HTERT RPE-1 (cell line): ENCODE data around the gene SFMBT1.

ENCODE experiments used
- in situ Hi-C: fragments of 300-500 bp; cut with MboI; formaldehyde crosslinking; loops from 4 replicates; pipeline ENCODE4 v1.14.3; 2020; ENCODE audit warnings: low sequenced_read_pairs

Gene SFMBT1

DNA sequence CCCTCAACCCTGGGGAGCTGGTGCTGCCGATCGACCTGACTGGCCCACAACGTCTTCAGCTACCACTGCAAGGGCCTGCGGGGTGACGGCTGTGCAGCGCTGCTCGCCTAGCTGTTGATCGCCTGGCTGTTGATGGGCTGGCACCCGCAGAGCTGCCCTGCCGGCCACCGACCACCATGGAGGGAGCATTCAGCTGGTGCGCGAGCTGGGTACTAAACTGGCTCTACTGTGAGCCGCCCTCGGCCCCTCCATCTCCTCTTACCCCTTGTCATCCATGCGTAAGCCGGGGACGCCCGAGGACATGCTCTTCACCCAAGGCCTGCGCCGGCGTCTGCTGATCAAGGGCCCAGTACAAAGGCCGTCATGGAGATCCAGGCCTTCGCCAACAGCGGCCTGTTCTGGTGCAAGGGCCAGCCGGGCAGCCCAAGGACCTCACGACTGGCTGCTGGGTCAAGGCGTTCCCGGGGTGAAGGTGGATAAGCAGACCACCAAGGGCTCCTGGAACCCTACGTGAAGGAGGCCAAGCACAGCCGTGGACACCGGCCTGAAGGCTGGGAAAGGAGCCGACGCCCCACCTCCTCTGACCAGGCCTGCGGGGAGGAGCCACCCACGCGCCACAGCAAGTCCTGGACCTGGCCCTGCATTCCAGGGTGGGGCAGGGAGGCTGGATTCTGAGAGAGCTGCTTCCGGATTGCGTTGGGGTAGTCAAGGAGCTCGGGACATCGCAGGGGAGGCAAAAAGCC lies 46.9 kb downstream of the SFMBT1 start:
- in situ Hi-C loops: no loop called here

DNA sequence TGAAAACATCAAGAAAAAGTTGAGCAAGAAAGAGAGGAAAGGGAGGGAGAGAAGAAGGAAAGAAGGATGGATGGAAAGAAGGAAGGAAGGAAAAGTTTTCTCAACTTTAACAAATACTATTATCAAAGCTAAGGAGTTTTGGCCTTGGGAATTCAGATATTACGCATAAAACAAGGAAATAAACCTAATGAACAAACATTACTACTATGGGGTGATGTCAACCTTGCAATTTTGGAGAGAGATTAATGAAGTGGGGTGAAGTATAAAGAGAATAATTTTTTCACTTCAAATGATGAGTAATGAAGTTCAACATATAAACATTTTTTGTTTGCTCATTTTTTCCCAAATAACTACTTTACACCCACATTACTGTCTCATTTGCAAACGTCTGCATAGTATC lies 55.2 kb downstream of the SFMBT1 start:
- in situ Hi-C loops: no loop called here

DNA sequence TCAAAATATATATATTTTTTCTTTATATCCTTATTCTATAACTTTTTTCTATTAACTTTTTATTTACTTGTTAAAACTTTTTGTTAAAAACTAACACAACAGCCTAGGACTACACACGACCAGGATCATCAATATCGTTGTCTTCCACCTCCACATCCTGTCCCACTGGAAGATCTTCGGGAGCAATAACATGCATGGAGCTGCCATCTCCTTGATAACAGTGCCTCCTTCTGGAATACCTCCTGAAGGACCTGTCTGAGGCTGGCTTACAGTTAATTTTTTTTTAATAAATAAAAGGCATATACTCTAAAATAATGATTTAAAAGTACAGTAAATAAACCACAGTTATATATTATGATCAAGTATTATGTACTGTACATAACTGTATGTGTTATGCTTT lies 58.9 kb downstream of the SFMBT1 start:
- in situ Hi-C loops: no loop called here

DNA sequence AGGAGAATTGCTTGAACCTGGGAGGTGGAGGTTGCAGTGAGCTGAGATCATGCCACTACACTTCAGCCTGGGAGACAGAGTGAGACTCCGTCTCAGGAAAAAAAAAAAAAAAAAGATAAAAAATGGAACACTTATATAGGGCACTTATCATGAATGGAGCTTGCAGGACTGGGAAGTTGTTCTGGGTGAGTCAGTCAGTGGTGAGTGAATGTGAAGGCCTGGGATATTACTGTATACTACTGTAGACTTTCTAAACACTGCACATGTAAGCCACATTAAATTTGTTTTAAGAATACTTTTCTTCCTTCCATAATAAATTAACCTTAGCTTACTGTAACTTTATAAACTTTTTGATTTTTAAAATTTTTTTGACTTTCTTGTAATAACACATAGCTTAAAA lies 59.8 kb downstream of the SFMBT1 start:
- in situ Hi-C loops: no loop called here

DNA sequence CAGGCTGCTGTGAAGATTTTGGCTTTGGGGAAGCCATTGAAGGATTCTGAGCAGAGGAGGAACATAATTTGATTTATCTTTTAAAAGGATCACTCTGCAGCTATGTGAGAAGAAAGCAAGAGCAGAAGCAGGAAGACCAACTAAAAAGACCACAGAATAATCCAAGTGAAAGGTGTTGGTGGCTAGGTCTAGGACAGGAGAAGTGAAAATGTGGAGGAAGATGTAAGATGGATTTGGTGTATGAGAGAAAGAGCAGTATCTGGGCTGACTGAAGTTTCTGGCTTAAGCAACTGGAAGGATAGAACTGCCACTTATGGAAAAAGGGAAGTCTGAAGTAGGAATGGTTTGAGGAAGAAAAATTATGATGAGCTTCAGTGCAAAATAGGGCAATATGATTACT lies 62.0 kb downstream of the SFMBT1 start:
- in situ Hi-C loops: no loop called here

DNA sequence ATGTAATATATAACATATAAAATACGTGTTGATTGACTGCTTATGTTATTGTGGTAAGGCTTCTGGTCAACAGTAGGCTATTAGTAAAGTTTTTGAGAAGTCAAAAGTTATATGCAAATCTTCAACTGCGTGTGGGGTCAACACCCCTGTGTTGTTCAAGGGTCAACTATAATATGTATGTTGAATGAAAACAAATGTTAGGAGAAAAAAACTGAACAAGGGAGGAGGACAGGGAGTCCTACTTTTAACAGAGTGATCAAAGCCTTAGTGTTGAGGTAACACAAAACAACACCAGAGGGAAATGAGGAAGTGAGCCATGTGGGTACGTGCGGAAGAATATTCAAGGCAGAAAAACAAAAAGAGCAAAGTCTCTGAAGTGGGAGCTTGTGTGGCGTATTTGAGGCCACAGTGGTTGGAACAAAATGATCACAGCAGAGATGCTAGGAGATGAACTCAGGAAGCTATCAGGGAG lies 62.5 kb downstream of the SFMBT1 start:
- in situ Hi-C loops: no loop called here

DNA sequence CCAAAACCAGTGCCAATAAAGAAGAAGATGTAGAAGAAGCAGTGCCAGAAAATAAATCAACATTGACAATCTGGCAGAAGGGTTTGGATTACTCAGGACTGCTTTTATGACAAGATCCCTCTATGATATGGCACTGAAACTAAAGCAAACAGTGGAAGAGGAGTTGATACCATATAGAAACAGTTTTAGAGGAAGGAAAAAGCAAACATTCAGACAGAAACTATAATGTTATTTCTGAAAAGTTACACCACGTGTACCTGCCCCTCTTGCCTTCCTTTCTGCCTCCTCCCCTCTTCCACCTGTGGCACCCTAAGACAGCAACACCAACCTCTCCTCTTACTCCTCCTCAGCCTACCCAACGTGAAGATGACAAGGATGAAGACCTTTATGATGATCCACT lies 63.0 kb downstream of the SFMBT1 start:
- in situ Hi-C loops: no loop called here

DNA sequence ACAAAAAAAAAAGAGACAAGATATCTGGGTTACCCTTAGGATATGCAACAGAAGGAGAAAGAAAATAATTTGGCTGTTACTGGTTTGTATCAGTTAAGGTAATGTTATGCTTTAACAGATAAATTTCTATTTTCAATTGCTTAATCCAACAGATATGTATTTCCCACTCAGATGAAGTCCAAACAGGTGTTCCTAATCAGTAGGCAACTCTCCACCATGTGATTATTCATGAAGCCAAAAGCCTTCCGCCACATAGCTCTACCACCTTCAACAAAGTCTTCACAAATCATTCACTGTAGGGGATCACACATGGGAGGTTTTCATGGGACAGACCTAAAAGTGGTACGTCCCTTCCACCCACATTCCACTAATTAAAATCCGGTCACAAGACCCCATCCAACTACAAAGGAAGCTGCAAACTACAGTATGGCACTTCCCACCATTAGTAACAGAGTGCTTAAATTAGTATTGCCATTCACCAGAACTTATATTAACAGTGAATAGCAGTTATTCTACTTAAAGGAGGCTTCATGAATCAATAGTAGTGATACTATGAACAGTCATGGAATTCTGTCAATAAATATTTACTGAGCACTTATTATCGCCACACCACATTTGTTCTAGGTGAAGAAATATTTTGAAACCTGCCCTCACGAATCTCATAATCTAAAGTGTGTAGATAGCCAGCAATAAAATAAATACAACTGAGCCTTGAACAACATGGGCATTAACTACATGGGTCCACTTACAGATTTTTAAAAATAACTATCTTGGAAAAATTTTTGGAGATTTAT lies 66.5 kb downstream of the SFMBT1 start:
- in situ Hi-C loops: no loop called here

DNA sequence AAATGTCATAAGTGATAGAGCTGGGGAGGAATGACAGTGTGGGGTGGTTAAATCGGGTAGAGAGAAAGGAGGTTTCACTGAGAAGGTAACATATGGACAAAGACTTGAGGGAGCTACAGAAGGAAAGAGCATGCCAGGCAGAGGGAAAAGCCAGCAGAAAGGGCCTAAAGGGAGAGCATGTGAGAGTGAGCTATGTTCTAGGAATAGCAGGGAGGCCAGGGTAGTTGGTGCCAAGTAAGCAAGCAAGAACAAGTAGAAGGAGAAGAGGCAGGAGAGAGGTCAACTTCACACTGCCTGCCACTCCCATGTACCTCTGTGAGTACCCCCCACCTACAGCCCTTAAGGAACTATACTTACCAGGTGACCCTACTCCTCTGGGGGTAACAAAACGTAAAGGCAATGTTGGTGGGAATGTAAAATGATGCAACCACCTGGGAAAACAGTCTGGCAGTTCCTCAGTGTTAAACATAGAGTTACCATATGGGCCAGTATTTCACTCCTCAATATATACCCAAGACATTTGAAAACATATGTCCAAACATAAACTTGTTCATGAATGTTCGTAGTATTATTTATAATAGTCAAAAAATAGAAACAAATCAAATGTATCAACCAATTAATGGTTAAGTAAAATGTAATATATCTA lies 67.6 kb downstream of the SFMBT1 start:
- in situ Hi-C loops: no loop called here

DNA sequence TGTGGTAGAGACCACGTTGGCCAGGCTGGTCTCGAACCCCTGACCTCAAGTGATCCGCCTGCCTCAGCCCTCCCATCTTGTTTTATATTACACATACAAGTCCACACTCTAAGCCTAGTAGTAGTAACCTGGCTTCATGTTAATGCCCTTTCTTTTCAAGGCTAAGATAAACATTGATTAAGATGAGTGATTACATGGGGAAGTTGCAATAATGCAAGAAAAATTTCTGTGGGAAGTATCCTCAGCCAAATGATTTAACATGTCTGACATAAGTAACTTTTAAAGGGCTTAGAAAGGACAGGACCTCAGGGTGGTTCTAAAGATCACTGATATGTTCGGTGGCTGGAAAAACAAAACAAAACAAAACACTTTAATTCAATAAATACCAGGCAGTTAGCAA lies 72.1 kb downstream of the SFMBT1 start:
- in situ Hi-C loops: no loop called here

DNA sequence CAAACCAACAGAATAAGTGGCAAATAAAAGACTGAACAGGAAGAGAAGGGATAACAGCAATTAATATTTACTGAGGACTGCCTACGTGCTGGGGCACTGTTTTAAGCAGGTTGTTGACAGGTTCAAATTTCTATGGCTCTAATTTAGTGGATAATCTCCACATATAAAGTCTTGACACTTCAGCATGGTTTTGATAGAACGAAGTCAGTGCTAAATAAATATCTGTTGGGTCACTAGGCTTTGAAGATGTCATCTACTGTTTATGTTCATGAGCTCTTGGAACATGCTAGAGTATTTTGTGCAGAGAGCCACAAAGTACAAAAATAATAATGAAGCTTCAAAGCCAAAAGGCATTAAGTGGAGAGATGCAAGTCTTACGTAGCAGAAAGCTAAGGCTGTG lies 74.0 kb downstream of the SFMBT1 start:
- in situ Hi-C loops: no loop called here

DNA sequence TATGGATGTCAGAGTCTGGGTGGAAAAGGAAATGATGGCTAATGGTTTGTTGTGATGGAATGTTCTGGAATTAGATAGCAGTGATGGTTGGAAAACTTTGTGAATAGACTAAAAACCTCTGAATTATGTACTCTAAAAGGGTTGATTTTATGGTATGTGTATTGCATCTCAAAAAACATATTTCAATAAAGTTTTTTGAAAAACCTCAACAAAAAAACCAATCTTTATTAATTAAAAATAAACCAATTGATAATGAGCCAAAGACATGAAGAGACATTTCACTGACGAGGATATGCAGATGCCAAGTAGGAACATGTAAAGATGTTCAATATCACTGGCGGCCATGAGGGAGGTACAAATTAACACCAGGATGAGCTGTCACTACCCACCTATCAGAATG lies 78.5 kb downstream of the SFMBT1 start:
- in situ Hi-C loops: no loop called here

DNA sequence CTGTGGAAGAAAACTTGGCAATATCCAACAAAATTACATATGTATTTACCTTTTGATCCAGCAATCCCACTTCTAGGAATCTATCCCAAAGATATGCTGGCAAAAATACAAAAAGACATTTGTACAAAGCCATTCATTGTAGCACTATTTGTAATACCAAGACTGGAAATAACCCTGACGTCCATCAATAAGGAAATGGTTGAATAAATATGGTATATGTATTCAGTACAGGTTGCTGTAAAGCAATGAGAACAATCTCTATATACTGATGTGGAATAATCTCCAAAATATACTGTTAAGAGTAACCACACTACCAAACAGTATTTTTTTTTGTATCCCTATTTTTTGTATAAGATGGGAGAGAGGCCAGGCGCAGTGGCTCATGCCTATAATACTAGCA lies 83.7 kb downstream of the SFMBT1 start:
- in situ Hi-C loops: no loop called here

DNA sequence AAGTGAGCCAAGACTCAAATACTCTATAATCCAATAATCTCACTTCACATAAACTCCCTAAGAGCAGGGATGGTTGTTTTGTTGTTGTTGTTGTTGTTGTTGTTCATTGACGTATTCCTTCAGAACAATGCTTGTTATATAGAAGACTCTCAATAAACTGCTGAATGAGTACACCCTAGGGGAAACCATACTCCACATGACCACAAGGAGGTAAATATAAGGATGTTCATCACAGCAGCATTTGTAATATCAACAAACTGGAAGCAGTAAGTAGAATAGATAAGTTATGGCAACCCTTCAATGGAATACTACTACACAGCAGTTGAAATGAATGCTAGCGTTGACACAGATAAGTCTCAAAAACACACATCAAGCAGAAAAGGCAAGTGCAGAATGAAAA lies 86.1 kb downstream of the SFMBT1 start:
- in situ Hi-C loops: no loop called here

DNA sequence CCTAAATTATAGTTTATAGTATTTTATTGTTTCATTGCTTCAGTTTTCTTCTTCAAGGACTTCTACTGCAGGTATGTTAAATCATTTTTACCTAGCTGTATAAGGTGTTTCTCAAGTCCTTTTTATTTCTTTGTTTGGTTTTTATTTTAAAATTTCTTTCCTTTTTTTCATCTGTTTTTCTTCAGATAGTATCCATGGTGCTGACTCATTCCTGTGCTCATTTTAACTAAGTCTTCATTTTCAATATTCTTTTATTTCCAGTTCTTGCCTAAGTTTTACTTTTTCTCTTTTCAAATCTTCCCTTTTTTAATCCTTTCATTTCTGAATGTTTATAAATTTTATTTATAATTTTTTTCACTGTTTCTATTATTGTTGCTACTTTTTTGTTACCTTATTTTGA lies 106.3 kb downstream of the SFMBT1 start:
- in situ Hi-C loops: no loop called here

DNA sequence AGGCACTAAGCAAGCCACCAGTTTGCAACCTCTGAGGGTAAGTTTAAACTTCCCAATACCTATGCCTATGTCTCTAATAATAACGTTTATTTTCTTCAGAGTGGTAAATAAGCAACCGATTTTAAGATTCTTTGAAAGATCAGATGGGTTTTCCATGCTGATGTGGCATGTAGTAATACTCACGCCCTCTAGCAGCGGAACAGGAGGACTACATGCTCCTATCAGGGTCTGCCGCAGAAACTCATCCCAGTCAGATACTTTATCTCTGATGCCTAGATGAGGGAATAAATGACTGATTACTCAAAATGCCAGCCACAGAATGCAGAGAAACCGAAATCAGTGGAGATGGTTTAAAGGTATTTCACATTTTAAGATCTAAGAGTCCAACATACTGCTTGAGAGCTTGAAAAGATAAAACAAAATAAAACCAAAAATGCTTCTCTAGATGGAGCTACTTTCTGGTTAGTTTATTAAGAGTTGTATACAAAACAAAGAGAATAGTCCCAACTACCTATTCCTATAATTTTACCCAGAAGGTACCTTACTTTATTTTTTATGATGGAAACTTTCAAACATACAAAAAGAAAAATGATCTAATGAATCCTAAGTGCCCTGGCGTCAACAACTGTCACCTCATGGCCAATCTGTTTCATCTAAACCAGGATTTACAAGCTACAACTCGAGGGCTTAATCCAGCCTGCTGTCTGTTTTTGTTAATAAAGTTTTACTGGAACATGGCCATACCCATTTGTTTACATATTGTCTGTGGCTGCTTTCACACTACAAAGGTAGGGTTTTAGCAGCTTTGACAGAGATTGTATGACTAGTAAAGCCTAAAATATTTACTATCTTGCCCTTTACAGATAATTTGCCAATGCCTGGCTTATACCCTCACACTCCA lies 111.0 kb downstream of the SFMBT1 start:
- in situ Hi-C loops: no loop called here

DNA sequence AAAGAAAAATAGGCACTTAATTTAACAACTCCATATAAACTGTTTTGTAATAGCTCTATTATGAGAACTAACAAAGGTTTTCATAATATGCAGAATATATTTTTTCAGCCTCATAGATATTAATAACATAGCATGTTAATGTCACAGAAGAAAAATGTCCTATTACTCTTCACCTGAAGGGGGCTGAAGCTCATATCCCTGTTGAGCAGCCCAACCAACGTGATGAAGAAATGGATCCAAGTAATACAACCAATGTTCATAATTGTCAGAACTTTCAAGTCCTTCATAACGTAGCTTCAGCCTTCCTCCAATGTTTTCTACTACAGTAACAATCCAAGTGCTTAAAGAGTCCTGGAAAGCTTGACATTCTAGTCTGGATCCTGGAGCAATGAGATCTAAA lies 114.0 kb downstream of the SFMBT1 start:
- in situ Hi-C loops: no loop called here

DNA sequence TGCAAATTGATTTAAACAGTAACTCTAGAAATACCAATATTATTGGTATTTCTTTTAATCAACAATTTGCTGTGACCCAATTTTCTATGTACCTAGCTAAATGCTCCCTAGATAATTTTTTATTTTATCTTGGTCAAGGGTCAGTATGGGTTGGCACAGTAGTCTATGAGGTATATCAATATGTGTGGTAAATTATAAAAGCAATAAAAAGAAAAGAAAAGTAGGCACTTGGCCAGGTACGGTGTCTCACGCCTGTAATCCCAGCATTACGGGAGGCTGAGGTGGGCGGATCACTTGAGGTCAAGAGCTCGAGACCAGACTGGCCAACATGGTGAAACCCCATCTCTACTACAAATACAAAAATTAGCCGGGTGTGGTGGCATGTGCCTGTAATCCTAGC lies 114.5 kb downstream of the SFMBT1 start:
- in situ Hi-C loops: no loop called here

DNA sequence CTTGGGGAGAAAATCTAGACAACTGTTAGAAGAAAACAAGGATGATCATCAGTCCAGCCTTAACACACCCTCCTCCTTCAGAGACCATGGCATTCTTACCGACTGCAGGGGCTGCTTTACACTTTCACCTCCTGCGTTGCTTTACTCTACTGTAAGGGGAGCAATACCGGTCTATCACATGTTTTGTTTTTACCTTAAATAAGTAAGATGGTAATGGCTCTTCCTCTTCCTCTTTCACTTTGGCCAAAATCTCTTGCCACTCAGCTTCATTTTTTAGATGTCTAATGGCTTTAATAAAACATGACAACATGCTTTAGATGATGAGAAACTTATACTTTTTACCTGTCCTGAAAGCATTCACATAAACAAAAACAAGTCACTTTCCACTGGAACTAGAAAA lies 115.1 kb downstream of the SFMBT1 start:
- in situ Hi-C loops: no loop called here

DNA sequence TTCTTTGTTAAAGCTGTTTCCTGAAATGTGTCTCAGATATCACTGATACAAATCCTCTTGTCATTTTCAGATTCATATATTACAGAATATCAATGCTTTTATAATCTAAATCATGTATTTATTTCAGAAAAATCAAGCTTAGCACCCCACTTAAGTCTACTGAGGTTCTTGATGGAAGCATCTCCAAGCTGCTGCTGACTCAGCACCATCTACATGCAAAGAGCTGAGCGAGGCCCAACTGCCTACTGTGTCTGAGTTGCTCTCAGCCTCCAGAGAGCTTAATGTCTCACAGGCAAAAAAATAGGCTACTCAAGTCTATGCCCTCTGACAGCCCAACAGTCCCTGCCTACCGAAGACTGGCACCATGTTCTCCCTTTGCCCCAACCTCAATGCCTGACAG lies 119.3 kb downstream of the SFMBT1 start:
- in situ Hi-C loops: no loop called here
